Mesenchymal stem cell (in vitro differentiated cells and primary cell): ENCODE data around the gene SPATA9.
A peak's percentile ranks its signal among the peaks of the same experiment; 100 is the strongest.
"Not testable (repeated sequence)": the region's sequence is repeated elsewhere in the genome, so short reads cannot be mapped to it uniquely, and the experiment has no call there.

Experiments used
- DNase-seq: peaks from one replicate; pipeline ENCODE4 v3.0.0-alpha.2; 2013
- H2AFZ ChIP-seq: one replicate; pipeline ENCODE4 v1.6.1; 2013; ENCODE audit warnings: low read depth, mild to moderate bottlenecking, control low read depth, inconsistent platforms, low read length, moderate library complexity
- H2AK5ac ChIP-seq: 2 replicates; pipeline ENCODE4 v1.6.1; 2013; ENCODE audit warnings: low read length, moderate library complexity, mild to moderate bottlenecking, inconsistent platforms; ENCODE audit not compliant: severe bottlenecking
- H2BK120ac ChIP-seq: one replicate; pipeline ENCODE4 v1.6.1; 2013; ENCODE audit warnings: low read depth, mild to moderate bottlenecking, inconsistent platforms, low read length, moderate library complexity
- H2BK12ac ChIP-seq, 2 experiments: one replicate each; pipeline ENCODE4 v1.6.1; 2013; ENCODE audit warnings: inconsistent platforms in 2 of 2, low read length in 2 of 2, mild to moderate bottlenecking in 2 of 2, moderate library complexity in 2 of 2, control low read depth in 1 of 2
- H2BK15ac ChIP-seq: one replicate; pipeline ENCODE4 v1.6.1; 2013; ENCODE audit warnings: mild to moderate bottlenecking, low read depth, inconsistent platforms; ENCODE audit not compliant: poor library complexity, severe bottlenecking
- H2BK5ac ChIP-seq: 2 replicates; pipeline ENCODE4 v1.6.1; 2013; ENCODE audit warnings: low read depth, mild to moderate bottlenecking, low read length, control low read depth, inconsistent platforms; ENCODE audit not compliant: poor library complexity, severe bottlenecking
- H3K14ac ChIP-seq, 2 experiments: one replicate each; pipeline ENCODE4 v1.6.1; 2013; ENCODE audit warnings: inconsistent platforms in 2 of 2, low read length in 2 of 2, control low read depth in 1 of 2, mild to moderate bottlenecking in 1 of 2, moderate library complexity in 1 of 2
- H3K18ac ChIP-seq, 2 experiments: one replicate each; pipeline ENCODE4 v1.6.1; 2013; ENCODE audit warnings: inconsistent platforms in 2 of 2, low read length in 2 of 2, control low read depth in 1 of 2, low read depth in 1 of 2, mild to moderate bottlenecking in 1 of 2
- H3K23ac ChIP-seq, 2 experiments: one replicate each; pipeline ENCODE4 v1.6.1; 2013; ENCODE audit warnings: inconsistent platforms in 2 of 2, low read length in 2 of 2, mild to moderate bottlenecking in 2 of 2, moderate library complexity in 2 of 2, control low read depth in 1 of 2
- H3K27ac ChIP-seq: 2 replicates; pipeline ENCODE4 v1.5.1; 2013; ENCODE audit warnings: mild to moderate bottlenecking, moderate library complexity, low read length, control low read depth, inconsistent platforms; ENCODE audit not compliant: poor library complexity, severe bottlenecking
- H3K27me3 ChIP-seq, 2 experiments: 2 replicates each; pipeline versions ENCODE4 v1.6.1 to v1.7.0; 2013; ENCODE audit warnings: low read length in 2 of 2, mild to moderate bottlenecking in 2 of 2, moderate library complexity in 2 of 2, control low read depth in 1 of 2, inconsistent platforms in 1 of 2; ENCODE audit not compliant: control insufficient read depth in 1 of 2, insufficient read depth in 1 of 2
- H3K36me3 ChIP-seq, 2 experiments: 2 replicates each; pipeline versions ENCODE4 v1.6.1 to v1.7.0; 2013; ENCODE audit warnings: low read length in 2 of 2, control low read depth in 1 of 2, inconsistent platforms in 1 of 2, low read depth in 1 of 2, mild to moderate bottlenecking in 1 of 2; ENCODE audit not compliant: insufficient read depth in 2 of 2, control insufficient read depth in 1 of 2
- H3K4ac ChIP-seq, 2 experiments: one replicate each; pipeline ENCODE4 v1.6.1; 2013; ENCODE audit warnings: inconsistent platforms in 2 of 2, low read length in 2 of 2, mild to moderate bottlenecking in 2 of 2, moderate library complexity in 2 of 2, control low read depth in 1 of 2, low read depth in 1 of 2
- H3K4me1 ChIP-seq: 2 replicates; pipeline ENCODE4 v1.6.1; 2013; ENCODE audit warnings: low read depth, low read length, control low read depth; ENCODE audit not compliant: control insufficient read depth, insufficient read depth
- H3K4me2 ChIP-seq: 2 replicates; pipeline ENCODE4 v1.6.1; 2013; ENCODE audit warnings: low read length, mild to moderate bottlenecking, inconsistent platforms; ENCODE audit not compliant: poor library complexity, severe bottlenecking
- H3K4me3 ChIP-seq, 2 experiments: 2 replicates each; pipeline versions ENCODE4 v1.5.1 to v1.7.0; 2013; ENCODE audit warnings: low read length in 2 of 2, mild to moderate bottlenecking in 2 of 2, control low read depth in 1 of 2, low read depth in 1 of 2; ENCODE audit not compliant: insufficient read depth in 1 of 2
- H3K79me1 ChIP-seq: replicated peaks from 2 replicates; pipeline ENCODE4 v1.6.1; 2013; ENCODE audit warnings: mild to moderate bottlenecking, control low read depth, low read length, inconsistent platforms; ENCODE audit not compliant: poor library complexity, severe bottlenecking
- H3K9ac ChIP-seq: 2 replicates; pipeline ENCODE4 v1.7.0; 2013; ENCODE audit warnings: mild to moderate bottlenecking, low read length, moderate library complexity
- H3K9me3 ChIP-seq: 2 replicates; pipeline ENCODE4 v1.7.0; 2013; ENCODE audit warnings: mild to moderate bottlenecking, low read length; ENCODE audit not compliant: control insufficient read depth
- H4K8ac ChIP-seq: one replicate; pipeline ENCODE4 v1.6.1; 2013; ENCODE audit warnings: inconsistent platforms, mild to moderate bottlenecking, low read length, moderate library complexity
- H4K91ac ChIP-seq: one replicate; pipeline ENCODE4 v1.6.1; 2013; ENCODE audit warnings: mild to moderate bottlenecking, low read length, inconsistent platforms
- WGBS: methylation state at CpG from one replicate; pipeline ENCODE4 v1.1.7; 2013; ENCODE audit warnings: mixed read lengths; 5-methylcytosine and 5-hydroxymethylcytosine counted together

The SPATA9 gene

GRCh38 chr5:95713246-95713645 is 30.5 kb upstream of the SPATA9 start:
- not testable (repeated sequence) for H2AK5ac ChIP-seq, H2BK12ac ChIP-seq, H3K23ac ChIP-seq, H3K4me2 ChIP-seq, H3K18ac ChIP-seq, H3K79me1 ChIP-seq, H3K4me3 ChIP-seq, H2BK120ac ChIP-seq, H4K91ac ChIP-seq, H3K9ac ChIP-seq, H2BK15ac ChIP-seq, H3K36me3 ChIP-seq, DNase-seq, H3K4ac ChIP-seq, H2BK5ac ChIP-seq, H3K4me1 ChIP-seq, H3K9me3 ChIP-seq, H2AFZ ChIP-seq, H3K14ac ChIP-seq, H3K27me3 ChIP-seq, H3K27ac ChIP-seq
- peak overlapping the region; percentile 69 for H4K8ac ChIP-seq
- 60% methylated on average over 1 of the region's 5 CpGs for WGBS

- Histone ChIP-seq H3K27ac (peak overlapping the region; percentile 17), H3K23ac (no peak overlapping the region), H3K4me3 (no peak overlapping the region), H2BK120ac (no peak overlapping the region), H3K9me3 (no peaks in the 10 kb centered on the region), H3K14ac (no peak overlapping the region), H4K8ac (peak overlapping the region; percentile 1), H3K4me2 (no peak overlapping the region), H3K4ac (no peak overlapping the region), H3K9ac (no peak overlapping the region), H2AK5ac (no peak overlapping the region), H3K36me3 (no peaks in the 10 kb centered on the region), H2BK12ac (peak overlapping the region in 1 of 2 experiments; percentile 61), H2BK15ac (no peak overlapping the region), H2BK5ac (no peak overlapping the region), H4K91ac (no peak overlapping the region), H3K18ac (peak overlapping the region in 1 of 2 experiments; percentile 40), H3K27me3 (no peaks in the 10 kb centered on the region), H2AFZ (no peak overlapping the region), H3K4me1 (peaks cover 10% of the 10 kb centered on the region), H3K79me1 (no peaks in the 10 kb centered on the region)
- peak; percentile 91 for DNase-seq
- WGBS, result 0% methylated on average over 1 of the region's 2 CpGs
These were observed 29.7 kb upstream of the SPATA9 start for GRCh38 chr5:95712347-95712958.

GRCh38 chr5:95711501-95712346 is 28.9 kb upstream of the SPATA9 start:
- Histone ChIP-seq H3K79me1 (no peaks in the 10 kb centered on the region), H3K4me2 (no peak overlapping the region), H2BK120ac (peak overlapping the region; percentile 73), H2BK15ac (no peak overlapping the region), H3K4me1 (peaks cover 10% of the 10 kb centered on the region), H3K9ac (no peak overlapping the region), H2BK5ac (no peak overlapping the region), H3K27me3 (no peaks in the 10 kb centered on the region), H4K91ac (peak overlapping the region; percentile 89), H2AK5ac (no peak overlapping the region), H3K23ac (no peak overlapping the region), H4K8ac (peak overlapping the region; percentile 91), H2AFZ (no peak overlapping the region), H3K14ac (no peak overlapping the region), H3K27ac (peak overlapping the region; percentile 17), H3K4me3 (no peak overlapping the region), H3K4ac (peak overlapping the region in 1 of 2 experiments; percentile 13), H3K36me3 (no peaks in the 10 kb centered on the region), H3K9me3 (no peaks in the 10 kb centered on the region), H3K18ac (peak overlapping the region; percentile 58 to 96), H2BK12ac (peak overlapping the region; percentile 61 to 95)
- WGBS, result 32% methylated on average over 24 of the region's 27 CpGs
- no peak for DNase-seq
